CMK (cell line): ENCODE results near the gene AFAP1.

Experiments used
- DNase-seq: peaks from one replicate; pipeline ENCODE4 v3.0.0-alpha.2; 2010; ENCODE audit warnings: low read depth

AFAP1 gene

DNA sequence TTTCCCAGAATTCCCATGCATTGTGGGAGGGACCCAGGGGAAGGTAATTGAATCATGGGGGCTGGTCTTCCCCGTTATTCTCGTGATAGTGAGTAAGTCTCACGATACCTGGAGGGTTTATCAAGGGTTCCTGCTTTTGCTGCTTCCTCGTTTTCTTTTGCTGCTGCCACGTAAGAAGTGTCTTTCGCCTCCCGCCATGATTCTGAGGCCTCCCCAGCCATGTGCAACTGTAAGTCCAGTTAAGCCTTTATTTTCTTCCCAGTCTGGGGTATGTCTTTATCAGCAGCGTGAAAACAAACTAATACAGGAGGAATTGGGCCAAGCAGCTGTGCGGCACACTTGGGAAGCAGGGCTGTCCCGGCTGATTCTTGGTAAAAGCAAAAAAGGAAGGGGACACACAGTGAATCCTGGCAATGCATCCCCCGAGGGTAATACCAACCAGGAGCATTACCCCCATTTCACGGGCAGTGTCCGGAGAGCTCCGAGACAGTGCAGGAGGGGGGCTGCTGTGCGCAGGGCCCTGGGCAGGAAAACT, 185.7 kb downstream of the AFAP1 start:
- DNase-seq: no peak

DNA sequence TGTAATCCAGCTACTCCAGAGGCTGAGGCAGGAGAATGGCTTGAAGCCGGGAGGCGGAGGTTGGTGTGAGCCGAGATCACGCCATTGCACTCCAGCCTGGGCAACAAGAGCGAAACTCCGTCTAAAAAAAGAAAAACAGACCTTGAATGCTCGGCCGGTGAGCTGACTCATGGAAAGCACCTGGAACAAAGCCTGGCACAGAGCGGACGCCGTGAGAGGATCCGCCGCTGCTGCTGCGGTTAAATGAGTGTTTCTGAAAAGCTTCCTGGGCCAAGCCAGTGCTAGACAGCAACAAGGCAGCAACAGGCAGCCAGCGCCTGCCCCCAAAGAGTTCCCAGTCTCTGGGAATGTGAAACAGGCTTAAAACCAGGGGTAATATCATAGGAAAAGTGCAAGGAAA, 186.4 kb downstream of the AFAP1 start:
- DNase-seq: no peak

- no peak for DNase-seq
These were observed 187.0 kb downstream of the AFAP1 start for GRCh38 chr4:7752649-7753048.

GRCh38 chr4:7750972-7751371, 188.7 kb downstream of the AFAP1 start:
- DNase-seq: no peak

GRCh38 chr4:7750523-7750922, 189.1 kb downstream of the AFAP1 start:
- no peak for DNase-seq

DNA sequence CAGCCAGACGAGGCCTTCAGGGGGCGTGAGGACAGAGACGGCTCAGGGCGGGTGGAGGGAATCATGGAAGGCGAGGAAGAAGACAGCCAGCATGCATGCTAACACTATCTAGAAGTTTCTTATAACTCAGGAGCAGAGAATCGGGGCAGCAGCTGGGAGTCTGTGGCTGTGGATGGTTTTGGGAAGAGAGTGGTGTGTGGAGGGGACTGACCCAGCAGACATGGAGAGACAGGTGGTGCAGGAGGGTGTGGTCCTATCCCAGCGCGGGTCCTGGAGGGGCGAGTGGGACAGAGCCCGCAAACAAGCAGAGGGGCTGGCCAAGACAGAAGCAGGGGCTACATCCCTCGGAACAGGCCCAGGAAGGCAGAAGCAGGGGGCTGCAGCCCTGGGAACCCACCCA, 192.1 kb downstream of the AFAP1 start:
- DNase-seq: no peak

- DNase-seq: no peak
These were observed 192.6 kb downstream of the AFAP1 start for GRCh38 chr4:7747062-7747385.

GRCh38 chr4:7746351-7747061, 193.2 kb downstream of the AFAP1 start:
- no peak for DNase-seq

GRCh38 chr4:7745301-7745885, 194.3 kb downstream of the AFAP1 start:
- no peak for DNase-seq

DNA sequence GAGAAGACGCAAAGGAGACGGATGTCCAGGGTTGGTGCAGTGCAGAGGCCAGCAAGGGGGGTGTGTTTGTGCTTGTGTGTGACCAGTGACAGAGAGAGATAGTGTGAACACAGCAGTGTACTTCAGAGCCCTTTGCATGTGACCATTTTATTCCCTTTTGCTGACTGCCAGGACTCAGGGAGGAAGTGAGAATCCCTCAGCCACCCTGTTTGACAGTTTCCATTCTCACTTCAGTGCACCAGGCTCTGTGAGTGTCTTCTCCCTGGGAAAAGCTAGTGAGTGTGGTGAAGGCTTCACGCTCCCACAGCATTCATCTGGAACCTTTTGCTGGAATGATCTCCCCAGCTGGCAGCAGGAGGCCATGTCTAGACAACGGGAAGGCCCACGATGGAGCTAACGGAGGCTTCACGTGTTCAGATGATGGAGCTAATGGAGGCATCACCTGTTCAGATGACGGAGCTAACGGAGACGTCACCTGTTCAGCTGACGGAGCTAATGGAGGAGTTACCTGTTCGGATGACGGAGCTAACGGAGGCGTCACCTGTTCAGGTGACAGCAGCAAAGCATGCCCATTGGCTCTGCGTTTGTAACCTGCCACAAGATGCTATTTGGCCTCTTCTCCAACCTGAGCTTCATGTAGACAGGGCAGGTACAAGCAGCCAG, 195.4 kb downstream of the AFAP1 start:
- no peak for DNase-seq

DNA sequence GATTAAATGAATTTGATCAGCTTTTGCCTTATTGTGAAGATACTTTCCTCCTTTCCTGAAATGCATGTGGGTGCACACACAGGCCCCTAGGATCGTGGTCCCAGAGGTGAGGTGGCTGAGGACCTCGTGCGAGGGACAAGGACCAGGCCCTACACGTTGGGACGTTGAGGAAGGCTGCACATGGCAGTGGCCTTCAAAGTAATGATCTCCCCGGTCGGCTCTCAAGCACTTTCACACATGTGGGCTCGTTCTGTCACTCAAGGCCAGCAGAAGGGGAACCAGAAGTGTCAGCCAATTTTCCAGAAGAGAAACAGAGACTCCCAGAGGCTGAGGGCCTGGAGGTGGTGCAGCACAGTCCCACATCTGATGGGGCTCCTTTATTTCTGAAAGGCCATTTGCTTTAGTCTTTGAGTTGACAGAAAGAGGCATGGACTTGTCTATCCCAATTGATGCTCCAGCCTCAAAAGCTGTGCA, 196.8 kb downstream of the AFAP1 start:
- no peak for DNase-seq

- no peak for DNase-seq
These were observed 197.5 kb downstream of the AFAP1 start for GRCh38 chr4:7741946-7742806.

GRCh38 chr4:7740866-7741525, 198.7 kb downstream of the AFAP1 start:
- no peak for DNase-seq

GRCh38 chr4:7739918-7740865, 199.5 kb downstream of the AFAP1 start:
- DNase-seq: no peak

GRCh38 chr4:7739077-7739917, 200.4 kb downstream of the AFAP1 start:
- no peak for DNase-seq

GRCh38 chr4:7738458-7739076, 201.1 kb downstream of the AFAP1 start:
- DNase-seq: no peak

DNA sequence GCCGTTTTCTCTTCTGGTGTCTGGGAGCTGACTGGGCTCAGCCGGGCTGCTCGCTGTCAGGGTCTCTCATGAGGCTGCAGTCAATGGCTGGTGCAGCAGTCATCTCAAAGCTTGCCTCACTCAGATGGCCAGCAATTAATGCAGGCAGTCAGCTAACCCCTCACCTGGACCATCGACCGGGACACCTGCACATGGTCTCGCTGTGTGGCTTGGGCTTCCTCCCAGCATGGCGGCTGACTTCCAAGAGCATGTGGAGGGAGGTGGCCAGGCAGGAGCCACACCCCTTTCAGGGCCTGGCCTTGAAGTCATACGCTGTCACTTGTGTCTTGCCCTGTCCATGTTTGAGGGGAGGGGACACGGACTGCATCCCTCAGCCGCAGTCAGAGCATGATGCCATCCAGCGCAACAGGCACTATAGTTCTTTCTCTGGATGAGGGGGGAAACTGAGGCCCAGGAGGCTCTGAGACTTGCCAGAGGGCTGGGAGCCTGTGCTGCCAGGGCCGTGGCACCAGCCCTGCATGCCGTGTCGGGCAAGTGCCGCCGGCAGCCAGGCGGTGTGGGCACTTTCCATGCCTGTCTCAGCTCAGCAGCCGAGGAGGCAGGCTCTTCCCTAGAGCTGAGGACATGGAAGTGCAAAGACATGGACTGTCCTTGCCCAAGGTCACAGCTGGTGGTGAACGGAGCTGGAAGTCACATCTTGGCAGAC, 201.8 kb downstream of the AFAP1 start:
- no peak for DNase-seq

- no peak for DNase-seq
These were observed 202.4 kb downstream of the AFAP1 start for GRCh38 chr4:7737268-7737645.
